Activated T-helper 2 cell treated with anti-CD3 and anti-CD28 coated beads, Interferon-gamma antibody, Interleukin-2, Interleukin-4, amounts not matched to agents 10 μg/mL and 5 μg/mL and 100 μg/mL, durations not matched to agents 14 hours and 24 hours and 36 hours (primary cell): ENCODE results near the gene ALK. TPM values are rescaled to one million over a fixed set of nuclear protein-coding genes. Genes with fewer than 3 reads are reported as not detected.

ENCODE experiments used
- DNase-seq: peaks from one replicate; pipeline ENCODE4 v3.0.0; 2021; ENCODE audit warnings: low spot score
- H3K27ac Mint-ChIP-seq: one replicate; pipeline ENCODE4 v1.8.0; 2021; ENCODE audit warnings: mixed read lengths
- H3K27me3 Mint-ChIP-seq: one replicate; pipeline ENCODE4 v1.8.0; 2021; ENCODE audit warnings: low read depth, mixed read lengths
- H3K36me3 Mint-ChIP-seq: one replicate; pipeline ENCODE4 v1.8.0; 2021; ENCODE audit warnings: low read depth, mixed read lengths
- H3K4me1 Mint-ChIP-seq: one replicate; pipeline ENCODE4 v1.8.0; 2021; ENCODE audit warnings: low read depth, mixed read lengths
- H3K4me3 Mint-ChIP-seq: one replicate; pipeline ENCODE4 v1.8.0; 2021; ENCODE audit warnings: low read depth, mild to moderate bottlenecking, moderate library complexity, mixed read lengths
- H3K9me3 Mint-ChIP-seq: one replicate; pipeline ENCODE4 v1.8.0; 2021; ENCODE audit warnings: mixed read lengths
- intact Hi-C: fragments of 100-400 bp; cut with micrococcal nuclease; formaldehyde crosslinking; loops from one replicate; pipeline ENCODE4 v1.15.1; 2023
- total RNA-seq: library from RNA; stranded (reverse); gene quantifications from 2 replicates; pipeline ENCODE4 v1.2.3, GENCODE V29; 2022

The ALK gene
- total RNA-seq, 1 donor from 2014 or later: not detected

GRCh38 chr2:29627279-29627711 is 294.1 kb downstream of the ALK start:
- Mint-ChIP-seq H3K27ac (no peak overlapping the region), H3K36me3 (no peaks in the 10 kb centered on the region), H3K27me3 (peaks cover 3% of the 10 kb centered on the region), H3K4me3 (no peak overlapping the region), H3K9me3 (no peaks in the 10 kb centered on the region), H3K4me1 (no peaks in the 10 kb centered on the region)
- no peak for DNase-seq
- intact Hi-C loops: no loop called here

- H3K27ac Mint-ChIP-seq: no peak overlapping the region
- peaks cover 2% of the 10 kb centered on the region for H3K27me3 Mint-ChIP-seq
- DNase-seq: no peak
- H3K9me3 Mint-ChIP-seq: no peaks in the 10 kb centered on the region
- no peaks in the 10 kb centered on the region for H3K4me1 Mint-ChIP-seq
- no peaks in the 10 kb centered on the region for H3K36me3 Mint-ChIP-seq
- no peak overlapping the region for H3K4me3 Mint-ChIP-seq
- intact Hi-C loops: no loop called here
These were observed 300.5 kb downstream of the ALK start for GRCh38 chr2:29620890-29621289.

GRCh38 chr2:29619689-29620088 is 301.7 kb downstream of the ALK start:
- Mint-ChIP-seq H3K9me3 (no peaks in the 10 kb centered on the region), H3K36me3 (no peaks in the 10 kb centered on the region), H3K4me3 (no peak overlapping the region), H3K27ac (no peak overlapping the region), H3K4me1 (no peaks in the 10 kb centered on the region), H3K27me3 (peaks cover 3% of the 10 kb centered on the region)
- intact Hi-C loops: no loop called here
- DNase-seq: no peak

GRCh38 chr2:29618024-29618423 is 303.4 kb downstream of the ALK start:
- H3K4me1 Mint-ChIP-seq: no peaks in the 10 kb centered on the region
- H3K27me3 Mint-ChIP-seq: peaks cover 3% of the 10 kb centered on the region
- intact Hi-C loops: no loop called here
- H3K27ac Mint-ChIP-seq: no peak overlapping the region
- H3K4me3 Mint-ChIP-seq: no peak overlapping the region
- no peaks in the 10 kb centered on the region for H3K36me3 Mint-ChIP-seq
- no peaks in the 10 kb centered on the region for H3K9me3 Mint-ChIP-seq
- no peak for DNase-seq

- H3K9me3 Mint-ChIP-seq: no peaks in the 10 kb centered on the region
- H3K4me1 Mint-ChIP-seq: no peaks in the 10 kb centered on the region
- H3K27ac Mint-ChIP-seq: no peak overlapping the region
- H3K4me3 Mint-ChIP-seq: no peak overlapping the region
- no peak for DNase-seq
- H3K36me3 Mint-ChIP-seq: no peaks in the 10 kb centered on the region
- H3K27me3 Mint-ChIP-seq: peaks cover 3% of the 10 kb centered on the region
- intact Hi-C loops: no loop called here
These were observed 304.0 kb downstream of the ALK start for GRCh38 chr2:29617351-29617750.

- Mint-ChIP-seq H3K36me3 (no peaks in the 10 kb centered on the region), H3K27ac (no peak overlapping the region), H3K4me3 (no peak overlapping the region), H3K9me3 (no peaks in the 10 kb centered on the region), H3K27me3 (peaks cover 4% of the 10 kb centered on the region), H3K4me1 (no peaks in the 10 kb centered on the region)
- intact Hi-C loops: no loop called here
- no peak for DNase-seq
These were observed 304.8 kb downstream of the ALK start for GRCh38 chr2:29616569-29616968.

- Mint-ChIP-seq H3K36me3 (no peaks in the 10 kb centered on the region), H3K27me3 (peaks cover 10% of the 10 kb centered on the region)
- no peak for DNase-seq
These were observed 305.5 kb downstream of the ALK start for GRCh38 chr2:29615841-29616240.

GRCh38 chr2:29615183-29615582 is 306.2 kb downstream of the ALK start:
- no peak overlapping the region for H3K27ac Mint-ChIP-seq
- H3K4me3 Mint-ChIP-seq: no peak overlapping the region
- intact Hi-C loops: no loop called here
- H3K36me3 Mint-ChIP-seq: no peaks in the 10 kb centered on the region
- no peaks in the 10 kb centered on the region for H3K4me1 Mint-ChIP-seq
- no peak for DNase-seq
- H3K27me3 Mint-ChIP-seq: peaks cover 15% of the 10 kb centered on the region
- no peaks in the 10 kb centered on the region for H3K9me3 Mint-ChIP-seq

More at GRCh38 chr2:29615841-29616240, 305.5 kb downstream of the ALK start:
- H3K9me3 Mint-ChIP-seq: no peaks in the 10 kb centered on the region
- H3K4me3 Mint-ChIP-seq: no peak overlapping the region
- intact Hi-C loops: no loop called here
- H3K27ac Mint-ChIP-seq: no peak overlapping the region
- no peaks in the 10 kb centered on the region for H3K4me1 Mint-ChIP-seq

GRCh38 chr2:29614295-29614830 is 307.0 kb downstream of the ALK start:
- H3K27me3 Mint-ChIP-seq: peaks cover 16% of the 10 kb centered on the region

GRCh38 chr2:29613792-29614266 is 307.6 kb downstream of the ALK start:
- no peak overlapping the region for H3K4me3 Mint-ChIP-seq
- intact Hi-C loops: no loop called here
- no peaks in the 10 kb centered on the region for H3K4me1 Mint-ChIP-seq
- peaks cover 16% of the 10 kb centered on the region for H3K27me3 Mint-ChIP-seq
- no peak for DNase-seq
- no peaks in the 10 kb centered on the region for H3K36me3 Mint-ChIP-seq
- H3K27ac Mint-ChIP-seq: no peak overlapping the region
- H3K9me3 Mint-ChIP-seq: no peaks in the 10 kb centered on the region

More at GRCh38 chr2:29614295-29614830, 307.0 kb downstream of the ALK start:
- Mint-ChIP-seq H3K9me3 (no peaks in the 10 kb centered on the region), H3K27ac (no peak overlapping the region), H3K4me1 (no peaks in the 10 kb centered on the region), H3K4me3 (no peak overlapping the region), H3K36me3 (no peaks in the 10 kb centered on the region)
- intact Hi-C loops: no loop called here
- no peak for DNase-seq

GRCh38 chr2:29613067-29613466 is 308.3 kb downstream of the ALK start:
- intact Hi-C loops: no loop called here
- H3K36me3 Mint-ChIP-seq: no peaks in the 10 kb centered on the region

GRCh38 chr2:29612568-29612967 is 308.8 kb downstream of the ALK start:
- no peak for DNase-seq
- intact Hi-C loops: no loop called here
- Mint-ChIP-seq H3K36me3 (no peaks in the 10 kb centered on the region), H3K27ac (no peak overlapping the region), H3K4me1 (peaks cover 5% of the 10 kb centered on the region), H3K4me3 (no peak overlapping the region), H3K9me3 (no peaks in the 10 kb centered on the region), H3K27me3 (peaks cover 18% of the 10 kb centered on the region)

More at GRCh38 chr2:29613067-29613466, 308.3 kb downstream of the ALK start:
- no peak for DNase-seq
- Mint-ChIP-seq H3K27me3 (peaks cover 17% of the 10 kb centered on the region), H3K9me3 (no peaks in the 10 kb centered on the region), H3K4me1 (peaks cover under 1% of the 10 kb centered on the region), H3K4me3 (no peak overlapping the region), H3K27ac (no peak overlapping the region)

- no peak overlapping the region for H3K27ac Mint-ChIP-seq
- H3K4me3 Mint-ChIP-seq: no peak overlapping the region
- H3K9me3 Mint-ChIP-seq: no peaks in the 10 kb centered on the region
- H3K27me3 Mint-ChIP-seq: peaks cover 18% of the 10 kb centered on the region
- DNase-seq: no peak
- intact Hi-C loops: no loop called here
- no peaks in the 10 kb centered on the region for H3K36me3 Mint-ChIP-seq
- peaks cover 12% of the 10 kb centered on the region for H3K4me1 Mint-ChIP-seq
These were observed 309.5 kb downstream of the ALK start for GRCh38 chr2:29611850-29612249.

- intact Hi-C loops: no loop called here
- Mint-ChIP-seq H3K4me1 (peaks cover 14% of the 10 kb centered on the region), H3K27me3 (peaks cover 18% of the 10 kb centered on the region), H3K27ac (no peak overlapping the region), H3K36me3 (no peaks in the 10 kb centered on the region), H3K4me3 (no peak overlapping the region), H3K9me3 (no peaks in the 10 kb centered on the region)
- DNase-seq: no peak
These were observed 310.1 kb downstream of the ALK start for GRCh38 chr2:29611261-29611660.
